Mesangial cell (primary cell): ENCODE measurements around the gene SBF2. TPM values are rescaled to one million over a fixed set of nuclear protein-coding genes. Genes with fewer than 3 reads are reported as not detected.

ENCODE experiments used
- total RNA-seq: library from RNA; depleted of rRNA; stranded (reverse); fragments of >200 nt; gene quantifications from 2 replicates; pipeline ENCODE4 v1.2.3, GENCODE V29; 2015

The SBF2 gene
- 14.0 and 25.9 TPM in 2 replicates for total RNA-seq

GRCh38 chr11:10293423-10294289, at the start of gene SBF2:
SBF2 (minus strand) TSS chr11:10294219; CDS start chr11:10294069, 150 bp downstream.

DNA sequence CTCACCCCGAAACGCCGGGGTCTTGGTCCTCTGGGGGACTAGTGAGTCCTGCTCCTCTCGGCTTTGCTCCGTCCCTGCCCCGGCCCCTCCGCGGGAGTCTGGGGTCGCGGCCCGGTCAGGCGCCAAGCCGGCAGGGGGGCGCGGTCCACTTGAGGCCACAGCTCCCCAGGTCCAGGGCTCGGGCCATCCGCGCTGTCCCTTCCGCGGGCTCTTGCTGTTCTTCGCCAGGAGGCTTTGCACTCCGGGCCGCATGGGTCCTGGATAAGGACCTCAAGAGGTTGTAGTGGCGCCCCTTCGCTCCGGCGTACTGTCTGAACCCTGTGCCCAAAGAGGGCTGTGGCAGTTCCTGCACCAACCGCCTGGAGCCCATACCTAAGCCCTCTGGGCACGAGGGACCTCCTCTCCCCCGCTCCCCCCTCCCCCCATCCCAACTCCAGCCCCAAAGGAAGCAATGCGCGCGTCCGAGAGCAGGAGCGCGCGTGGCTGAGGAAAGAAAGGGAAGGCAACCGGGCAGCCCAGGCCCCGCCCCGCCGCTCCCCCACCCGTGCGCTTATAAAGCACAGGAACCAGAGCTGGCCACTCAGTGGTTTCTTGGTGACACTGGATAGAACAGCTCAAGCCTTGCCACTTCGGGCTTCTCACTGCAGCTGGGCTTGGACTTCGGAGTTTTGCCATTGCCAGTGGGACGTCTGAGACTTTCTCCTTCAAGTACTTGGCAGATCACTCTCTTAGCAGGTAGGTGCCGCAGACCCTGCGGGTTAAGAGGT, 10.7 kb upstream of the SBF2 start, which contains the start of gene ADM:
TSS of gene ADM (plus strand) at position 579 of the 767 bp plus-strand sequence. CDS start 628 bp downstream, outside the sequence.

Other genes starting within 250 kb of the SBF2 start
- 22.2 and 31.4 TPM in 2 replicates for gene ADM, start 10.9 kb upstream of the SBF2 start, total RNA-seq
- 4.8 and 5.4 TPM in 2 replicates for gene AMPD3, start 161.0 kb upstream of the SBF2 start, total RNA-seq
- 11.8 and 13.2 TPM in 2 replicates for gene RNF141, start 247.0 kb upstream of the SBF2 start, total RNA-seq